K562 (cell line): ENCODE results near the gene BCL7C. TPM values are rescaled to one million over a fixed set of nuclear protein-coding genes. Genes with fewer than 3 reads are reported as not detected.
A peak's percentile ranks its signal among the peaks of the same experiment; 100 is the strongest.

ENCODE experiments used
- CTBP1 ChIP-seq: fragments of 450-650 bp; IDR thresholded peaks from 2 replicates; pipeline ENCODE4 v1.6.1; 2016; ENCODE audit warnings: borderline replicate concordance
- DDX20 ChIP-seq: fragments of 450-650 bp; IDR thresholded peaks from 2 replicates; pipeline ENCODE4 v1.6.1; 2016; ENCODE audit warnings: missing genetic modification characterization, low read depth, mild to moderate bottlenecking, missing compliant biosample characterization, moderate library complexity
- FOXA3 ChIP-seq, 2 experiments: fragments of 450-650 bp in 1 of 2; sonication (generic) in 1 of 2; formaldehyde crosslinking; IDR thresholded peaks in 1 of 2; conservative IDR thresholded peaks in 1 of 2; 2 replicates each; pipeline versions ENCODE4 v1.4.0 to v1.8.0; 2020 to 2022; ENCODE audit warnings: mild to moderate bottlenecking in 2 of 2, missing genetic modification reagents in 1 of 2
- HLTF ChIP-seq: fragments of 450-650 bp; IDR thresholded peaks from 2 replicates; pipeline ENCODE4 v1.6.1; 2016
- JUN ChIP-seq, 2 experiments: sonication (generic) in 1 of 2; formaldehyde crosslinking in 1 of 2; IDR thresholded peaks; 2 replicates each; pipeline versions ENCODE4 v1.6.1 to v1.8.0; 2012 to 2022; ENCODE audit warnings: borderline replicate concordance in 2 of 2, mild to moderate bottlenecking in 2 of 2, improper control_type of control experiment in 1 of 2, low read depth in 1 of 2, low read length in 1 of 2, missing genetic modification reagents in 1 of 2
- MEIS2 ChIP-seq: fragments of 450-650 bp; IDR thresholded peaks from 2 replicates; pipeline ENCODE4 v1.6.1; 2014; ENCODE audit warnings: mild to moderate bottlenecking; ENCODE audit not compliant: partially characterized antibody
- NCOA4 ChIP-seq: fragments of 450-650 bp; IDR thresholded peaks from 2 replicates; pipeline ENCODE4 v1.6.1; 2018; ENCODE audit warnings: mild to moderate bottlenecking; ENCODE audit not compliant: partially characterized antibody
- SMAD4 ChIP-seq: fragments of 250-450 bp; sonication (Bioruptor Pico); conservative IDR thresholded peaks from 2 replicates; pipeline ENCODE4 v1.8.0; 2021; ENCODE audit warnings: inconsistent platforms, mild to moderate bottlenecking, moderate library complexity
- SMC3 ChIP-seq: conservative IDR thresholded peaks from 2 replicates; pipeline ENCODE4 v1.6.1; 2011; ENCODE audit warnings: low read depth, low read length, improper control_type of control experiment; ENCODE audit not compliant: insufficient read depth
- SNRNP70 ChIP-seq: fragments of 200-400 bp; formaldehyde crosslinking; optimal IDR thresholded peaks from 2 replicates; pipeline ENCODE3; 2017; ENCODE audit warnings: low read depth, low read length
- SPI1 ChIP-seq: IDR thresholded peaks from 2 replicates; pipeline ENCODE4 v1.6.1; 2011; ENCODE audit warnings: low read depth, low read length, control low read depth, borderline replicate concordance
- STAG1 ChIP-seq: sonication (generic); formaldehyde crosslinking; IDR thresholded peaks from 2 replicates; pipeline ENCODE4 v1.5.0; 2020; ENCODE audit warnings: missing genetic modification reagents, borderline replicate concordance
- TEAD1 ChIP-seq, 2 experiments: fragments of 450-650 bp in 1 of 2; sonication (generic) in 1 of 2; formaldehyde crosslinking; IDR thresholded peaks; 2 replicates each; pipeline versions ENCODE4 v1.4.0 to v1.8.0; 2020 to 2022; ENCODE audit warnings: mild to moderate bottlenecking in 2 of 2, missing genetic modification reagents in 1 of 2
- TOE1 ChIP-seq, 2 experiments: fragments of 450-650 bp in 1 of 2; sonication (generic) in 1 of 2; formaldehyde crosslinking in 1 of 2; IDR thresholded peaks; 2 replicates each; pipeline versions ENCODE4 v1.7.1 to v1.8.0; 2016 to 2022; ENCODE audit warnings: borderline replicate concordance in 2 of 2, mild to moderate bottlenecking in 2 of 2, antibody characterized with exemption in 1 of 2, inconsistent platforms in 1 of 2, low read depth in 1 of 2, missing genetic modification reagents in 1 of 2, moderate library complexity in 1 of 2
- YY1 ChIP-seq, 3 experiments: IDR thresholded peaks; 2 replicates each; pipeline ENCODE4 v1.6.1; 2011; ENCODE audit warnings: low read length in 2 of 3, mild to moderate bottlenecking in 2 of 3, moderate library complexity in 2 of 3, borderline replicate concordance in 1 of 3, control low read depth in 1 of 3, low read depth in 1 of 3; ENCODE audit not compliant: insufficient read depth in 3 of 3, insufficient replicate concordance in 2 of 3, control insufficient read depth in 1 of 3, insufficient read length in 1 of 3; ENCODE audit errors: extremely low read depth in 1 of 3
- ZNF143 ChIP-seq: sonication (generic); formaldehyde crosslinking; IDR thresholded peaks from 2 replicates; pipeline ENCODE4 v1.9.0; 2022; ENCODE audit warnings: mild to moderate bottlenecking, missing genetic modification reagents
- ZNF212 ChIP-seq: fragments of 450-650 bp; formaldehyde crosslinking; IDR thresholded peaks from 2 replicates; pipeline ENCODE4 v1.4.0; 2020; ENCODE audit warnings: mild to moderate bottlenecking
- ZNF551 ChIP-seq: fragments of 250-450 bp; sonication (Bioruptor Pico); IDR thresholded peaks from 2 replicates; pipeline ENCODE4 v1.5.0; 2021; ENCODE audit warnings: mild to moderate bottlenecking, moderate library complexity
- polyA plus RNA-seq, 8 experiments: library from polyadenylated mRNA; depleted of rRNA in 4 of 8; stranded (reverse) in 5 of 8; unstranded in 3 of 8; fragments of >200 nt; fragmentation: Nextera tagmentation in 2 of 8; fragmentation: Illumina TruSeq in 1 of 8; extraction: Ambion mirVana in 2 of 8; extraction: Trizol in 1 of 8; gene quantifications; 2 replicates each; pipeline versions ENCODE4 v1.2.1 to v1.2.3, GENCODE V29; 2011 to 2014; ENCODE audit warnings: inconsistent platforms in 1 of 8, missing spikeins in 1 of 8
- total RNA-seq, 7 experiments: library from RNA; depleted of rRNA in 6 of 7; stranded (reverse); fragments of >200 nt in 6 of 7; fragmentation: Illumina TruSeq in 2 of 7; extraction: Trizol in 2 of 7; gene quantifications; 2 replicates each; pipeline versions ENCODE4 v1.2.1 to v1.2.3, GENCODE V29; 2011 to 2021; ENCODE audit warnings: low replicate concordance in 1 of 7
- TF ChIP-seq, protein P1 (sequence below): sonication (generic); formaldehyde crosslinking; IDR thresholded peaks from 2 replicates; pipeline ENCODE4 v1.8.0; 2022; ENCODE audit warnings: mild to moderate bottlenecking, missing genetic modification reagents
- TF ChIP-seq, protein P2 (sequence below): fragments of 450-650 bp; IDR thresholded peaks from 2 replicates; pipeline ENCODE4 v1.6.1; 2016

The BCL7C gene
- total and polyA plus RNA-seq, 9 of the 15 experiments (the other 6 are each of a cell fraction or from before 2014, with no cell fraction given), result 1.7 to 85.8 (median 19.6) TPM

DNA sequence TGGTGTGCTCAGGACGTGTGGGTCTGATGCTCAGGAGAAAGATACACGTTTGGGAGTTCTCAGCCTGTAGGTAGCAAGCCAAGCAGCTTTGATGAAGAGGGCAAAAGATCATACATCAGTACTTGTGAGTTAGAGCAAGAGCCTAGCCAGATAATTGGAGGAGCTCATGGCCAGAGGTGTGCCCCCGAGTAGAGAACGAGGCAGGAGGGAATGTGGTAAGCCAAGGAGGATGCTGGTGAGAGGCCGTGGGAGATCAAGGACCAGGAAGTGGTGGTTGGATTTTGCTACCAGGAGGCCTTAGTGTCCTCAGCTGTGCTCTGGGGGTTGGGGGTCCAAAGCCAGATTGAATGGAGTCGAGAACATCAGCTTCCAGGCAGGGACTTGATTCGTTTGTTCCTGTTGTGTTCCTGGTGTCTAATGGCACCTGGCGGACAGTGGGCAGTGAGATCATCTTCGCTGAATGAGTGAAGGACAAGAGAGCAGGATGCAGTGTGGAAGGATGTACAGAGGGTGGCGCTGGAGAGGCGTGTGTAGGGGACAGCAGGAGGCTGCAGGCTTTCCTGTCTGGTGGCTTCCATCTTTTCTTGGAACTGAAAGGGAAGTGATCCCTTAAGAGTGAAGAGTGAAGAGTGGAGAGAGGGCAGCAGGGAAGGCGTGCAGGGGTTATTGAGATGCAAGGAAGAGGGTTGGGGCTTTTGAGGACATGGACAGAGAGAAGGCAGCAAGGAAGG, 41.1 kb upstream of the BCL7C start (continued):
- no peak for TF ChIP-seq NCOA4
- 0 out of 2 replicates have a peak, but pooled peaks have one; percentile 43 for TF ChIP-seq JUN (IDR thresholded peaks at IDR 0.05; ENCODE audit: borderline replicate concordance, low read depth, low read length)
- TF ChIP-seq JUN (CRISPR knock-in tag; IDR thresholded peaks at IDR 0.05; ENCODE audit: borderline replicate concordance), result no peak
- TF ChIP-seq TOE1 (IDR thresholded peaks at IDR 0.05; ENCODE audit: borderline replicate concordance), result 0 out of 2 replicates have a peak, but pooled peaks have one; percentile 16
- no peak for TF ChIP-seq TOE1 (CRISPR knock-in tag; IDR thresholded peaks at IDR 0.05; ENCODE audit: borderline replicate concordance, low read depth)
- TF ChIP-seq, protein P1, sequence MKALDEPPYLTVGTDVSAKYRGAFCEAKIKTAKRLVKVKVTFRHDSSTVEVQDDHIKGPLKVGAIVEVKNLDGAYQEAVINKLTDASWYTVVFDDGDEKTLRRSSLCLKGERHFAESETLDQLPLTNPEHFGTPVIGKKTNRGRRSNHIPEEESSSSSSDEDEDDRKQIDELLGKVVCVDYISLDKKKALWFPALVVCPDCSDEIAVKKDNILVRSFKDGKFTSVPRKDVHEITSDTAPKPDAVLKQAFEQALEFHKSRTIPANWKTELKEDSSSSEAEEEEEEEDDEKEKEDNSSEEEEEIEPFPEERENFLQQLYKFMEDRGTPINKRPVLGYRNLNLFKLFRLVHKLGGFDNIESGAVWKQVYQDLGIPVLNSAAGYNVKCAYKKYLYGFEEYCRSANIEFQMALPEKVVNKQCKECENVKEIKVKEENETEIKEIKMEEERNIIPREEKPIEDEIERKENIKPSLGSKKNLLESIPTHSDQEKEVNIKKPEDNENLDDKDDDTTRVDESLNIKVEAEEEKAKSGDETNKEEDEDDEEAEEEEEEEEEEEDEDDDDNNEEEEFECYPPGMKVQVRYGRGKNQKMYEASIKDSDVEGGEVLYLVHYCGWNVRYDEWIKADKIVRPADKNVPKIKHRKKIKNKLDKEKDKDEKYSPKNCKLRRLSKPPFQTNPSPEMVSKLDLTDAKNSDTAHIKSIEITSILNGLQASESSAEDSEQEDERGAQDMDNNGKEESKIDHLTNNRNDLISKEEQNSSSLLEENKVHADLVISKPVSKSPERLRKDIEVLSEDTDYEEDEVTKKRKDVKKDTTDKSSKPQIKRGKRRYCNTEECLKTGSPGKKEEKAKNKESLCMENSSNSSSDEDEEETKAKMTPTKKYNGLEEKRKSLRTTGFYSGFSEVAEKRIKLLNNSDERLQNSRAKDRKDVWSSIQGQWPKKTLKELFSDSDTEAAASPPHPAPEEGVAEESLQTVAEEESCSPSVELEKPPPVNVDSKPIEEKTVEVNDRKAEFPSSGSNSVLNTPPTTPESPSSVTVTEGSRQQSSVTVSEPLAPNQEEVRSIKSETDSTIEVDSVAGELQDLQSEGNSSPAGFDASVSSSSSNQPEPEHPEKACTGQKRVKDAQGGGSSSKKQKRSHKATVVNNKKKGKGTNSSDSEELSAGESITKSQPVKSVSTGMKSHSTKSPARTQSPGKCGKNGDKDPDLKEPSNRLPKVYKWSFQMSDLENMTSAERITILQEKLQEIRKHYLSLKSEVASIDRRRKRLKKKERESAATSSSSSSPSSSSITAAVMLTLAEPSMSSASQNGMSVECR (CRISPR knock-in tag), result 0 out of 2 replicates have a peak, but pooled peaks have one; percentile 31
- no peak for TF ChIP-seq SMAD4 (CRISPR knock-in tag)
- 0 out of 2 replicates have a peak, but pooled peaks have one; percentile 11 for TF ChIP-seq HLTF
- peak; percentile 78; the same call in 1 of the 2 replicates for TF ChIP-seq CTBP1
- TF ChIP-seq, protein P2, sequence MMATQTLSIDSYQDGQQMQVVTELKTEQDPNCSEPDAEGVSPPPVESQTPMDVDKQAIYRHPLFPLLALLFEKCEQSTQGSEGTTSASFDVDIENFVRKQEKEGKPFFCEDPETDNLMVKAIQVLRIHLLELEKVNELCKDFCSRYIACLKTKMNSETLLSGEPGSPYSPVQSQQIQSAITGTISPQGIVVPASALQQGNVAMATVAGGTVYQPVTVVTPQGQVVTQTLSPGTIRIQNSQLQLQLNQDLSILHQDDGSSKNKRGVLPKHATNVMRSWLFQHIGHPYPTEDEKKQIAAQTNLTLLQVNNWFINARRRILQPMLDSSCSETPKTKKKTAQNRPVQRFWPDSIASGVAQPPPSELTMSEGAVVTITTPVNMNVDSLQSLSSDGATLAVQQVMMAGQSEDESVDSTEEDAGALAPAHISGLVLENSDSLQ, result peak; percentile 63
- TF ChIP-seq SNRNP70, result no peak
- peak; percentile 38; the same call in 1 of the 2 replicates for TF ChIP-seq SMC3
- peak; percentile 50 for TF ChIP-seq MEIS2
- TF ChIP-seq TEAD1 (CRISPR knock-in tag; IDR thresholded peaks at IDR 0.05), result peak in 1 of 2 experiments; percentile 37; a peak in 1 of 4 replicates
- TF ChIP-seq ZNF212, result no peak
- TF ChIP-seq STAG1 (CRISPR knock-in tag), result peak; percentile 45; the same call in 1 of the 2 replicates
- peak; percentile 25; the same call in 1 of the 2 replicates for TF ChIP-seq ZNF143 (CRISPR knock-in tag)
- TF ChIP-seq YY1 (IDR thresholded peaks at IDR 0.05; ENCODE audit: borderline replicate concordance in 1 of 3, control insufficient read depth in 1 of 3, extremely low read depth in 1 of 3, insufficient read depth in 3 of 3, insufficient read length in 1 of 3, insufficient replicate concordance in 2 of 3, low read depth in 1 of 3, low read length in 2 of 3), result peak in 2 of 3 experiments; percentile 46 to 66
- 0 out of 4 replicates have a peak, but pooled peaks of 1 of the 2 experiments have one; percentile 45 for TF ChIP-seq FOXA3 (CRISPR knock-in tag; conservative IDR thresholded peaks at IDR 0.05 in 1 of 2, IDR thresholded peaks at IDR 0.05 in 1 of 2)
- no peak for TF ChIP-seq ZNF551
- no peak for TF ChIP-seq DDX20 (tag)
- TF ChIP-seq SPI1, result peak; percentile 40; the same call in 1 of the 2 replicates
